GM20000 (cell line): ENCODE results near the gene GNPDA1.
"Not testable (repeated sequence)": the region's sequence is repeated elsewhere in the genome, so short reads cannot be mapped to it uniquely, and the experiment has no call there.

ENCODE experiments used
- DNase-seq: peaks from one replicate; pipeline ENCODE4 v3.0.0; 2012; ENCODE audit warnings: low spot score
- CTCF ChIP-seq: IDR thresholded peaks from 2 replicates; pipeline ENCODE4 v1.5.1; 2012; ENCODE audit warnings: mild to moderate bottlenecking, control low read depth; ENCODE audit errors: extremely low read depth, missing control alignments

The GNPDA1 gene

GRCh38 chr5:142012792-142013388 lies at the start of gene GNPDA1:
TSS of gene GNPDA1 (minus strand) at chr5:142013027. CDS start at chr5:142012035, 992 bp downstream.
- TF ChIP-seq CTCF, result no peak
- peak; percentile 89 for DNase-seq

GRCh38 chr5:142059304-142059940 lies 46.6 kb upstream of the GNPDA1 start:
- DNase-seq, result no peak
- no peak for TF ChIP-seq CTCF

GRCh38 chr5:142057697-142058056 lies 44.9 kb upstream of the GNPDA1 start:
- no peak for TF ChIP-seq CTCF
- no peak for DNase-seq

GRCh38 chr5:142056816-142057696 lies 44.2 kb upstream of the GNPDA1 start:
- no peak for DNase-seq

GRCh38 chr5:142055301-142055700 lies 42.5 kb upstream of the GNPDA1 start:
- TF ChIP-seq CTCF, result no peak
- DNase-seq, result no peak

More at GRCh38 chr5:142056816-142057696, 44.2 kb upstream of the GNPDA1 start:
- TF ChIP-seq CTCF, result no peak

GRCh38 chr5:142053426-142054151 lies 40.8 kb upstream of the GNPDA1 start:
- DNase-seq, result no peak
- no peak for TF ChIP-seq CTCF

- DNase-seq, result not testable (repeated sequence)
These were observed 39.2 kb upstream of the GNPDA1 start for GRCh38 chr5:142052026-142052425.
